ENCODE measurements around the gene COL6A1. TPM values are rescaled to one million over a fixed set of nuclear protein-coding genes. Genes with fewer than 3 reads are reported as not detected.

Gene COL6A1
- total and polyA plus RNA-seq, 2 of the 4 experiments (the other 2 are of a cell fraction) = 173 to 1,578 TPM

- no peak for TF ChIP-seq MAZ (IDR thresholded peaks at IDR 0.05; ENCODE audit: borderline replicate concordance, low read depth, low read length)
Observed at GRCh38 chr21:45941717-45942546, 39.6 kb upstream of the COL6A1 start (continued).

DNA sequence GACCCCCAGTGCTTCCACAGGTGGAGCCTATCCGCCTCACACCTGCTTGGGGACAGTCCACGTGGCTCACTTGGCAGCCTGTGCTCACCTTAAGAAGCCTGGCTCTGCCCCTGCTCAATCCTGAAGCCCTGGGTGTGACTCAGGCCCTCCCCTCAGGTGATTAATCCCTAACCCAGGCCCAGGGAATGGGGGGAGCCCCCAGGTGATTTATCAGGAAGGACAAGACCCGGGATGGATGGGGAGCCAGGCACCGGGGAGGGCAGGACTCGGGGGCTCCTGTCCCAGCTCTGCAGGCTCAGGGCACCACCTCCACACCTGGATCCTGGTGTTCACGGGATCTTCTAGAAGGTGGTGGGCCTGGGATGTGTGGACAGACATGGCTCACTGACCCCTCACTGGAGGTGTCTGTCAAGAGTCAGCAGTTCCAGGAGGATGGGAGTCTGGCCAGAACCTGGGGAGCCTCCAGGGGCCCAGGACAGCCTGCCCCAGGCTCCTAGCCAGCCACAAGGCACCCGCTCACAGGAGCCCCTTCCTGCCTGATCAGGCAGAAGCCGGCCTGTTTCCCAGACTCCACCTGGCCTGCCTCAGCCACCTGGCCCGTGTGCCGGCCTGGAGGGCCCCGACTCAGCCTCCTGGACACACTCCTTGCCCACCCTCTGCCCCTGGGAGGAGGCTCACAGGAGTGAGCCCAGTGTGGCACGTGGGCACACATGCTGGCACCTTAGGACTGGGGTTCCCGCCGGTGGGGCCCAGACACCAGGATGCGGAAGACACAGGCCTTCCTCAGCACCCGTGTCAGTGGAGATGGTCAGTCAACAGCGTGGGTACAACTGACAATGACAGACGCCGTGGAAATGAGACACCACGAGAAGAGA lies 38.6 kb upstream of the COL6A1 start:
- H2AK5ac ChIP-seq (ENCODE audit: low read depth, low read length) = no peak overlapping the region
- H3K4me3 ChIP-seq (ENCODE audit: insufficient read depth, low read depth, low read length) = no peak overlapping the region
- no peaks in the 10 kb centered on the region for H3K9me3 ChIP-seq (ENCODE audit: control insufficient read depth, insufficient read depth, low read length)
- no peak overlapping the region for H4K5ac ChIP-seq (ENCODE audit: low read depth, low read length)
- no peak overlapping the region for H2BK120ac ChIP-seq (ENCODE audit: low read depth, low read length)
- no peak overlapping the region for H3K23ac ChIP-seq (ENCODE audit: low read depth, low read length)
- intact Hi-C loops (cut with micrococcal nuclease) = no loop called here
- no peak overlapping the region for H3K9ac ChIP-seq (ENCODE audit: low read depth, low read length)
- no peak for ATAC-seq (ENCODE audit: low read depth)
- H3K4me1 ChIP-seq (ENCODE audit: control insufficient read depth, insufficient read depth, low read length) = no peaks in the 10 kb centered on the region
- H2BK15ac ChIP-seq (ENCODE audit: low read depth, low read length) = no peak overlapping the region
- no peak overlapping the region for H2BK20ac ChIP-seq (ENCODE audit: low read depth, low read length)
- no peaks in the 10 kb centered on the region for H4K20me1 ChIP-seq (ENCODE audit: insufficient read depth, low read length)
- no peak overlapping the region for H2AK9ac ChIP-seq (replicated peaks; ENCODE audit: low read depth, low read length, poor library complexity)
- dilution Hi-C loops (cut with HindIII; ENCODE audit: low sequenced_read_pairs, unreplicated experiment) = no loop called here
- H3K14ac ChIP-seq (replicated peaks; ENCODE audit: low read depth, low read length) = no peak overlapping the region
- BruUV-seq (replicated peaks) = no TSS peak
- H2AFZ ChIP-seq (replicated peaks; ENCODE audit: low read length, poor library complexity) = peak overlapping the region; percentile 23
- in situ Hi-C loops (cut with MboI; ENCODE audit: low sequenced_read_pairs) = no loop called here
- H2BK5ac ChIP-seq (ENCODE audit: low read depth, low read length, poor library complexity, severe bottlenecking) = no peak overlapping the region
- TF ChIP-seq SMC3 (IDR thresholded peaks at IDR 0.05; ENCODE audit: low read depth, low read length) (no peak), RFX5 (IDR thresholded peaks at IDR 0.05; ENCODE audit: low read depth, low read length) (no peak), NFE2L2 (IDR thresholded peaks at IDR 0.05; ENCODE audit: low read depth, low read length) (no peak), POLR2A (IDR thresholded peaks at IDR 0.05; ENCODE audit: low read depth, low read length) (no peak), BHLHE40 (IDR thresholded peaks at IDR 0.05; ENCODE audit: low read depth, low read length) (no peak), RCOR1 (IDR thresholded peaks at IDR 0.05; ENCODE audit: insufficient replicate concordance, low read length) (no peak), FOS (IDR thresholded peaks at IDR 0.05; ENCODE audit: low read depth, low read length) (no peak), CEBPB (IDR thresholded peaks at IDR 0.05; ENCODE audit: low read depth, low read length) (no peak), USF2 (IDR thresholded peaks at IDR 0.05; ENCODE audit: low read depth, low read length) (no peak), MAFK (IDR thresholded peaks at IDR 0.05; ENCODE audit: low read depth, low read length) (no peak)
- TF ChIP-seq, protein P1, sequence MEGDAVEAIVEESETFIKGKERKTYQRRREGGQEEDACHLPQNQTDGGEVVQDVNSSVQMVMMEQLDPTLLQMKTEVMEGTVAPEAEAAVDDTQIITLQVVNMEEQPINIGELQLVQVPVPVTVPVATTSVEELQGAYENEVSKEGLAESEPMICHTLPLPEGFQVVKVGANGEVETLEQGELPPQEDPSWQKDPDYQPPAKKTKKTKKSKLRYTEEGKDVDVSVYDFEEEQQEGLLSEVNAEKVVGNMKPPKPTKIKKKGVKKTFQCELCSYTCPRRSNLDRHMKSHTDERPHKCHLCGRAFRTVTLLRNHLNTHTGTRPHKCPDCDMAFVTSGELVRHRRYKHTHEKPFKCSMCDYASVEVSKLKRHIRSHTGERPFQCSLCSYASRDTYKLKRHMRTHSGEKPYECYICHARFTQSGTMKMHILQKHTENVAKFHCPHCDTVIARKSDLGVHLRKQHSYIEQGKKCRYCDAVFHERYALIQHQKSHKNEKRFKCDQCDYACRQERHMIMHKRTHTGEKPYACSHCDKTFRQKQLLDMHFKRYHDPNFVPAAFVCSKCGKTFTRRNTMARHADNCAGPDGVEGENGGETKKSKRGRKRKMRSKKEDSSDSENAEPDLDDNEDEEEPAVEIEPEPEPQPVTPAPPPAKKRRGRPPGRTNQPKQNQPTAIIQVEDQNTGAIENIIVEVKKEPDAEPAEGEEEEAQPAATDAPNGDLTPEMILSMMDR (conservative IDR thresholded peaks at IDR 0.05; ENCODE audit: low read depth, low read length) = no peak
- no peak overlapping the region for H3K18ac ChIP-seq (ENCODE audit: low read depth, low read length)
- H3K56ac ChIP-seq (ENCODE audit: extremely low read depth, insufficient read depth, low read length) = no peak overlapping the region
- no peaks in the 10 kb centered on the region for H3K9me1 ChIP-seq (ENCODE audit: insufficient read depth, low read length)
- CTCF ChIA-PET = no interaction called here
- H3K4me2 ChIP-seq (ENCODE audit: low read depth, low read length) = no peak overlapping the region
- DNase-seq = no peak
- H4K8ac ChIP-seq (ENCODE audit: low read depth in 2 of 2, low read length in 2 of 2) = no peak overlapping the region
- no peaks in the 10 kb centered on the region for H3K36me3 ChIP-seq (ENCODE audit: control insufficient read depth, insufficient read depth, low read length)
- POLR2A ChIA-PET (ENCODE audit: unreplicated experiment) = no interaction called here
- H3K27ac ChIP-seq (ENCODE audit: insufficient read depth, low read length) = no peak overlapping the region
- no peak overlapping the region for H3K4ac ChIP-seq (ENCODE audit: low read depth, low read length)
- no peaks in the 10 kb centered on the region for H3K79me1 ChIP-seq (ENCODE audit: low read depth in 1 of 2, low read length in 2 of 2)
- no peaks in the 10 kb centered on the region; the same call in 1 of the 2 replicates for H3K27me3 ChIP-seq (ENCODE audit: control insufficient read depth, insufficient read depth, low read length)
- WGBS, 2 experiments (ENCODE audit: extremely low coverage in 2 of 2, insufficient read length in 1 of 2) = 79% methylated on average over 8 of the region's 20 CpGs; no CpG with 5 or more reads in 1 of the 2 experiments
- no peak overlapping the region for H4K91ac ChIP-seq (ENCODE audit: insufficient read depth, low read depth, low read length)

Measured in IMR-90 (cell line).